Measurements from ENCODE around the gene TEX261. TPM values are rescaled to one million over a fixed set of nuclear protein-coding genes. Genes with fewer than 3 reads are reported as not detected.

Gene TEX261
- polyA plus RNA-seq, 1 of the 3 experiments (the other 2 are of a cell fraction): 44.3 TPM

GRCh38 chr2:71006323-71006722 lies 11.7 kb upstream of the TEX261 start:
- Histone ChIP-seq H3K4me1 (ENCODE audit: control insufficient read depth in 1 of 2, insufficient read depth in 2 of 2, low read depth in 1 of 2, low read length in 1 of 2) (no peaks in the 10 kb centered on the region; a peak in 1 of 4 replicates), H3K79me2 (ENCODE audit: insufficient read depth) (no peaks in the 10 kb centered on the region), H4K20me1 (ENCODE audit: insufficient read depth) (no peaks in the 10 kb centered on the region), H3F3A (replicated peaks; ENCODE audit: insufficient read depth) (no peaks in the 10 kb centered on the region), H3K9me3 (no peaks in the 10 kb centered on the region), H2AFZ (ENCODE audit: low read depth) (no peak overlapping the region), H3K27ac (ENCODE audit: low read depth in 2 of 2, low read length in 1 of 2) (no peak overlapping the region), H3K9ac (no peak overlapping the region), H3K4me2 (no peak overlapping the region), H3K27me3 (ENCODE audit: insufficient read depth) (peaks cover 8% of the 10 kb centered on the region; the same call in 1 of the 2 replicates), H3K9me2 (no peaks in the 10 kb centered on the region), H3K4me3 (ENCODE audit: low read depth in 2 of 2, low read length in 1 of 2) (no peak overlapping the region), H3K36me3 (replicated peaks in 1 of 2; ENCODE audit: control insufficient read depth in 1 of 2, insufficient read depth in 2 of 2, low read length in 1 of 2) (no peaks in the 10 kb centered on the region)
- WGBS (ENCODE audit: low lambda C conversion rate): 19% methylated on average over 2 of the region's 2 CpGs
- CTCF ChIA-PET: interaction anchor here (1.0 to 2.1 kb wide), 6 partner anchors 9 to 145 kb away, joined by 3 to 4 read pairs (median 4); no protein-coding TSS in a partner anchor
- no peak for TF ChIP-seq FOXM1 (IDR thresholded peaks at IDR 0.05; ENCODE audit: low read depth)
- TF ChIP-seq GATA2 (CRISPR knock-in tag; IDR thresholded peaks at IDR 0.05): no peak
- TF ChIP-seq IRF3 (IDR thresholded peaks at IDR 0.05; ENCODE audit: low read depth, low read length): no peak
- TF ChIP-seq TEAD4 (IDR thresholded peaks at IDR 0.05; ENCODE audit: borderline replicate concordance, insufficient read depth): no peak
- no peak for TF ChIP-seq JUND (IDR thresholded peaks at IDR 0.05)
- TF ChIP-seq USF2 (IDR thresholded peaks at IDR 0.05; ENCODE audit: borderline replicate concordance, low read depth, low read length): no peak
- TF ChIP-seq RFX5 (IDR thresholded peaks at IDR 0.05; ENCODE audit: low read length): no peak
- TF ChIP-seq NRF1 (IDR thresholded peaks at IDR 0.05; ENCODE audit: low read depth, low read length): no peak
- TF ChIP-seq SIN3A (IDR thresholded peaks at IDR 0.05; ENCODE audit: borderline replicate concordance, low read depth, low read length): no peak
- POLR2A ChIA-PET: no interaction called here
- DNase-seq: no peak

GRCh38 chr2:71005271-71006202 lies 10.9 kb upstream of the TEX261 start:
- no peaks in the 10 kb centered on the region for H3K9me2 ChIP-seq
- H3K27ac ChIP-seq (ENCODE audit: low read depth in 2 of 2, low read length in 1 of 2): no peak overlapping the region
- ChIA-PET CTCF (interaction anchor here (1.4 to 2.1 kb wide), 3 partner anchors 9 to 144 kb away, joined by 3 to 4 read pairs (median 3); no protein-coding TSS in a partner anchor), POLR2A (no interaction called here)
- H3K4me3 ChIP-seq (ENCODE audit: low read depth in 2 of 2, low read length in 1 of 2): no peak overlapping the region
- no peaks in the 10 kb centered on the region for H3K9me3 ChIP-seq
- H3K4me1 ChIP-seq (ENCODE audit: control insufficient read depth in 1 of 2, insufficient read depth in 2 of 2, low read depth in 1 of 2, low read length in 1 of 2): peaks cover 0 to 3% of the 10 kb centered on the region in 2 experiments; a peak in 1 of 4 replicates
- 68% methylated on average over 10 of the region's 10 CpGs for WGBS (ENCODE audit: low lambda C conversion rate)
- H3K27me3 ChIP-seq (ENCODE audit: insufficient read depth): peaks cover 4% of the 10 kb centered on the region; the same call in 1 of the 2 replicates
- no peaks in the 10 kb centered on the region for H3F3A ChIP-seq (replicated peaks; ENCODE audit: insufficient read depth)
- H2AFZ ChIP-seq (ENCODE audit: low read depth): no peak overlapping the region
- no peak overlapping the region for H3K4me2 ChIP-seq
- H3K79me2 ChIP-seq (ENCODE audit: insufficient read depth): no peaks in the 10 kb centered on the region
- DNase-seq: no peak
- no peak overlapping the region for H3K9ac ChIP-seq
- no peaks in the 10 kb centered on the region for H3K36me3 ChIP-seq (replicated peaks in 1 of 2; ENCODE audit: control insufficient read depth in 1 of 2, insufficient read depth in 2 of 2, low read length in 1 of 2)
- H4K20me1 ChIP-seq (ENCODE audit: insufficient read depth): no peaks in the 10 kb centered on the region
- TF ChIP-seq CTCF (IDR thresholded peaks at IDR 0.05): no peak
- TF ChIP-seq POLR2AphosphoS5 (IDR thresholded peaks at IDR 0.05; ENCODE audit: low read depth, low read length): no peak
- no peak for TF ChIP-seq RXRA (IDR thresholded peaks at IDR 0.05; ENCODE audit: borderline replicate concordance, low read depth)
- no peak for TF ChIP-seq GATA2 (CRISPR knock-in tag; IDR thresholded peaks at IDR 0.05)
- TF ChIP-seq PBX3 (IDR thresholded peaks at IDR 0.05): no peak
- no peak for TF ChIP-seq SIN3A (IDR thresholded peaks at IDR 0.05; ENCODE audit: borderline replicate concordance, low read depth, low read length)
- no peak for TF ChIP-seq YY1 (IDR thresholded peaks at IDR 0.05; ENCODE audit: low read depth)
- no peak for TF ChIP-seq USF1 (IDR thresholded peaks at IDR 0.05; ENCODE audit: borderline replicate concordance, low read depth)
- TF ChIP-seq TCF12 (IDR thresholded peaks at IDR 0.05): no peak
- TF ChIP-seq MXI1 (IDR thresholded peaks at IDR 0.05; ENCODE audit: low read depth, low read length): no peak
- TF ChIP-seq NRF1 (IDR thresholded peaks at IDR 0.05; ENCODE audit: low read depth, low read length): no peak
- TF ChIP-seq NFIC (IDR thresholded peaks at IDR 0.05; ENCODE audit: borderline replicate concordance): no peak
